Ovary (tissue), 9 donors: Measurements from ENCODE around the gene STMN3. TPM values are rescaled to one million over a fixed set of nuclear protein-coding genes. Genes with fewer than 3 reads are reported as not detected.

ENCODE experiments used
- DNase-seq, 5 donors: peaks; one replicate each; pipeline ENCODE4 v3.0.0-alpha.2; 2019 to 2020
- H3K27ac ChIP-seq, 2 donors: fragments of 200-600 bp; one replicate each; pipeline versions ENCODE4 v1.5.1 to v1.8.0; 2019 to 2022
- H3K27me3 ChIP-seq: fragments of 200-600 bp; one replicate; pipeline ENCODE4 v1.8.0; 2022
- H3K36me3 ChIP-seq: fragments of 200-600 bp; sonication (generic); one replicate; pipeline ENCODE4 v1.5.1; 2019
- H3K4me1 ChIP-seq: one replicate; pipeline ENCODE4 v1.8.1; 2013; ENCODE audit warnings: mild to moderate bottlenecking, moderate library complexity; ENCODE audit not compliant: insufficient read depth
- H3K4me3 ChIP-seq: fragments of 200-600 bp; sonication (generic); one replicate; pipeline ENCODE4 v1.5.1; 2017
- H3K9me3 ChIP-seq, 2 donors: fragments of 200-600 bp in 1 of 2; sonication (generic) in 1 of 2; one replicate each; pipeline versions ENCODE4 v1.5.1 to v1.8.1; 2013 to 2019; ENCODE audit warnings: mild to moderate bottlenecking in 1 of 2, moderate library complexity in 1 of 2
- CTCF ChIP-seq, 3 donors: fragments of 450-650 bp in 2 of 3; fragments of 200-600 bp in 1 of 3; IDR thresholded peaks; one replicate each; pipeline versions ENCODE4 v1.5.1 to v1.8.0; 2016 to 2022; ENCODE audit warnings: antibody characterized with exemption in 3 of 3, mild to moderate bottlenecking in 1 of 3
- EP300 ChIP-seq: sonication (generic); formaldehyde crosslinking; IDR thresholded peaks from one replicate; pipeline ENCODE4 v1.6.1; 2017; ENCODE audit warnings: antibody characterized with exemption
- POLR2A ChIP-seq: fragments of 450-650 bp; IDR thresholded peaks from one replicate; pipeline ENCODE4 v1.6.1; 2017; ENCODE audit warnings: antibody characterized with exemption, mild to moderate bottlenecking, moderate library complexity
- WGBS, 3 donors: extraction: QIAGEN DNeasy Blood & Tissue Kit in 1 of 3; methylation state at CpG; one replicate each; pipeline versions ENCODE4 v1.1.5 to v1.1.7; 2013 to 2017; 5-methylcytosine and 5-hydroxymethylcytosine counted together
- intact Hi-C, 4 donors: fragments of 100-400 bp; cut with DNase I; formaldehyde crosslinking; loops; one replicate each; pipeline versions ENCODE4 v1.11.0 to v1.15.1; 2022 to 2023
- polyA plus RNA-seq, 2 donors: library from polyadenylated mRNA; stranded (reverse); fragments of 200-250 nt in 1 of 2; fragments of 350-450 nt in 1 of 2; fragmentation: Illumina TruSeq in 1 of 2; extraction: RNeasy Lipid Tissue Mini Kit (QIAGEN cat#74804) in 1 of 2; gene quantifications; one replicate each; pipeline ENCODE4 v1.2.3, GENCODE V29; 2013 to 2014
- total RNA-seq, 7 donors: library from RNA; depleted of rRNA in 2 of 7; stranded (reverse); fragments of >200 nt in 2 of 7; fragmentation: NEBNext Ultra II Directional in 3 of 7; extraction: Animal tissue kit (Norgen Biotek cat#: 25700) in 3 of 7; gene quantifications; one replicate each; pipeline versions ENCODE4 v1.1.0 to v1.2.4, GENCODE V29; 2016 to 2023
- donor health status: DM: no; HTN: no; CAD: no; lungs with moderate emphysema.
- donor health status: DM: no; HTN: no; CAD: no.
- donor health status: Bipolar disorder and iron deficiency.
- donor health status: DM: yes; HTN: yes; CAD: no.
- donor health status: DM: no; HTN: no; CAD: no.
- donor health status: DM: yes; HTN: yes; CAD: no.

STMN3 gene
- total and polyA plus RNA-seq, 9 donors, result 7.4 to 91.1 (median 58.7) TPM

GRCh38 chr20:63668351-63668750, 15.1 kb upstream of the STMN3 start:
- Histone ChIP-seq H3K4me3 (no peak overlapping the region), H3K36me3 (no peaks in the 10 kb centered on the region), H3K4me1 (no peaks in the 10 kb centered on the region), H3K9me3 (no peaks in the 10 kb centered on the region), H3K27ac (no peak overlapping the region), H3K27me3 (no peaks in the 10 kb centered on the region)
- 93 to 96% (median 94%) methylated on average over 11 of the region's 11 CpGs for WGBS, 3 donors
- intact Hi-C loops, result no loop called here
- TF ChIP-seq EP300 (no peak), CTCF (IDR thresholded peaks at IDR 0.05) (no peak), POLR2A (no peak)
- DNase-seq, result no peak

- WGBS, 3 donors, result 89 to 92% (median 90%) methylated on average over 16 of the region's 16 CpGs
- TF ChIP-seq CTCF (IDR thresholded peaks at IDR 0.05) (no peak), EP300 (no peak), POLR2A (no peak)
- no peaks in the 10 kb centered on the region for H3K36me3 ChIP-seq
- H3K27ac ChIP-seq, result no peak overlapping the region
- no peaks in the 10 kb centered on the region for H3K4me1 ChIP-seq
- H3K9me3 ChIP-seq, result no peaks in the 10 kb centered on the region
- H3K27me3 ChIP-seq, result no peaks in the 10 kb centered on the region
- intact Hi-C loops, result no loop called here
- no peak overlapping the region for H3K4me3 ChIP-seq
- DNase-seq, result no peak
These were observed 14.6 kb upstream of the STMN3 start for GRCh38 chr20:63667858-63668257.

GRCh38 chr20:63665708-63666107, 12.5 kb upstream of the STMN3 start:
- intact Hi-C loops, result no loop called here
- DNase-seq, result no peak
- Histone ChIP-seq H3K9me3 (no peaks in the 10 kb centered on the region), H3K27ac (no peak overlapping the region), H3K4me3 (no peak overlapping the region), H3K27me3 (no peaks in the 10 kb centered on the region), H3K36me3 (no peaks in the 10 kb centered on the region), H3K4me1 (no peaks in the 10 kb centered on the region)
- no peak for TF ChIP-seq POLR2A
- WGBS, 3 donors, result 89 to 93% (median 93%) methylated on average over 7 to 14 of the region's 14 CpGs

- DNase-seq, result peak in 2 of 5 donors; percentile 26 to 54
- Histone ChIP-seq H3K27me3 (no peaks in the 10 kb centered on the region), H3K27ac (no peak overlapping the region), H3K36me3 (no peaks in the 10 kb centered on the region), H3K4me3 (no peak overlapping the region), H3K9me3 (no peaks in the 10 kb centered on the region), H3K4me1 (no peaks in the 10 kb centered on the region)
- intact Hi-C loops, result no loop called here
- 50 to 66% (median 52%) methylated on average over 17 to 18 of the region's 18 CpGs for WGBS, 3 donors
- TF ChIP-seq CTCF (IDR thresholded peaks at IDR 0.05), result no peak
- no peak for TF ChIP-seq POLR2A
- TF ChIP-seq EP300, result no peak
These were observed 11.8 kb upstream of the STMN3 start for GRCh38 chr20:63664861-63665594.

GRCh38 chr20:63664143-63664851, 11.1 kb upstream of the STMN3 start:
- 79 to 90% (median 83%) methylated on average over 15 to 22 of the region's 22 CpGs for WGBS, 3 donors
- Histone ChIP-seq H3K4me3 (no peak overlapping the region), H3K27ac (no peak overlapping the region), H3K27me3 (no peaks in the 10 kb centered on the region), H3K4me1 (peaks cover 2% of the 10 kb centered on the region), H3K36me3 (no peaks in the 10 kb centered on the region), H3K9me3 (no peaks in the 10 kb centered on the region)
- no peak for TF ChIP-seq CTCF (IDR thresholded peaks at IDR 0.05)
- no peak for TF ChIP-seq POLR2A
- no peak for TF ChIP-seq EP300
- DNase-seq, result no peak
- intact Hi-C loops, result no loop called here
